GM12878 (cell line): ENCODE data around the gene TPT1. TPM values are rescaled to one million over a fixed set of nuclear protein-coding genes. Genes with fewer than 3 reads are reported as not detected.
"Not testable (repeated sequence)": the region's sequence is repeated elsewhere in the genome, so short reads cannot be mapped to it uniquely, and the experiment has no call there.

Source experiments
- ATAC-seq: fragments of 200-7000 bp; cut with Tn5 transposase; 3 replicates; pipeline ENCODE4 v1.9.1; 2020; ENCODE audit warnings: mild to moderate bottlenecking, moderate library complexity
- BruUV-seq: library from RNA; stranded (reverse); fragments of 400-500 nt; replicated peaks from 2 replicates; lab custom pipeline; 2021; lab: Mats Ljungman, UMichigan
- CTCF ChIA-PET: fragments of 300-600 bp; sonication (Branson Sonifier 250); formaldehyde crosslinking; extraction: SDS; loops from one replicate; lab custom pipeline; 2021; ENCODE audit warnings: inconsistent platforms; lab: Yijun Ruan, JAX
- POLR2A ChIA-PET: fragments of 350-600 bp; formaldehyde crosslinking; extraction: SDS; loops from one replicate; lab custom pipeline; 2021; ENCODE audit warnings: inconsistent platforms; lab: Charles Lee
- RAD21 ChIA-PET: fragments of 300-600 bp; sonication (Branson Sonifier 250); formaldehyde crosslinking; loops from one replicate; lab custom pipeline; 2023; ENCODE audit warnings: antibody characterized with exemption; ENCODE audit not compliant: unreplicated experiment; lab: Charles Lee
- SMC1A ChIA-PET: fragments of 300-600 bp; sonication (Branson Sonifier 250); formaldehyde crosslinking; loops from one replicate; lab custom pipeline; 2023; ENCODE audit not compliant: unreplicated experiment, uncharacterized antibody; lab: Charles Lee
- DNase-seq: peaks from one replicate; pipeline ENCODE4 v3.0.0-alpha.2; 2011; ENCODE audit warnings: low read depth, low spot score
- FAIRE-seq: peaks from 3 replicates; lab custom pipeline; 2011; peaks lifted over from hg19 to GRCh38; lab: Jason Lieb, UNC
- H2AFZ ChIP-seq: 2 replicates; pipeline ENCODE4 v1.6.0; 2011; ENCODE audit warnings: low read depth, low read length, control low read depth; ENCODE audit not compliant: control insufficient read depth
- H3K27ac ChIP-seq: 2 replicates; pipeline ENCODE4 v1.5.1; 2011; ENCODE audit warnings: control low read depth; ENCODE audit not compliant: control insufficient read depth, insufficient read depth
- H3K27me3 ChIP-seq, 2 experiments: replicated peaks in 1 of 2; 2 replicates each; pipeline versions ENCODE4 v1.6.0 to v1.6.1; 2011; ENCODE audit warnings: low read length in 1 of 2; ENCODE audit not compliant: control insufficient read depth in 2 of 2, insufficient read depth in 2 of 2
- H3K36me3 ChIP-seq, 2 experiments: 2 replicates each; pipeline ENCODE4 v1.5.1; 2011; ENCODE audit warnings: low read length in 1 of 2; ENCODE audit not compliant: control insufficient read depth in 2 of 2, insufficient read depth in 2 of 2
- H3K4me1 ChIP-seq: 2 replicates; pipeline ENCODE4 v1.6.1; 2011; ENCODE audit warnings: mild to moderate bottlenecking, low read length, moderate library complexity, mixed read lengths; ENCODE audit not compliant: control insufficient read depth, insufficient read depth
- H3K4me2 ChIP-seq: 2 replicates; pipeline ENCODE4 v1.6.0; 2011; ENCODE audit warnings: control low read depth; ENCODE audit not compliant: control insufficient read depth, insufficient read depth
- H3K4me3 ChIP-seq: fragments of 200-600 bp; sonication (generic); 2 replicates; pipeline ENCODE4 v1.5.1; 2016
- H3K79me2 ChIP-seq: 2 replicates; pipeline ENCODE4 v1.6.0; 2011; ENCODE audit warnings: low read length; ENCODE audit not compliant: control insufficient read depth, insufficient read depth
- H3K9ac ChIP-seq: 2 replicates; pipeline ENCODE4 v1.8.0; 2011; ENCODE audit warnings: low read length, control low read depth, mixed read lengths; ENCODE audit not compliant: control insufficient read depth, insufficient read depth
- H3K9me3 ChIP-seq: replicated peaks from 3 replicates; pipeline ENCODE4 v1.5.1; 2011; ENCODE audit warnings: mild to moderate bottlenecking, low read length; ENCODE audit not compliant: control insufficient read depth, insufficient read depth
- H4K20me1 ChIP-seq: 2 replicates; pipeline ENCODE4 v1.6.0; 2011; ENCODE audit not compliant: control insufficient read depth, insufficient read depth
- BACH1 ChIP-seq: fragments of 450-650 bp; IDR thresholded peaks from 2 replicates; pipeline ENCODE4 v1.6.1; 2017; ENCODE audit warnings: mild to moderate bottlenecking, borderline replicate concordance
- BCL3 ChIP-seq: IDR thresholded peaks from 2 replicates; pipeline ENCODE4 v1.6.1; 2011; ENCODE audit warnings: borderline replicate concordance, low read depth, mild to moderate bottlenecking, moderate library complexity, low read length; ENCODE audit not compliant: insufficient read depth, poor library complexity, severe bottlenecking
- CBX5 ChIP-seq: sonication (generic); IDR thresholded peaks from 2 replicates; pipeline ENCODE4 v1.6.1; 2016; ENCODE audit warnings: low read depth, moderate library complexity, mild to moderate bottlenecking, inconsistent platforms
- ESRRA ChIP-seq: IDR thresholded peaks from 2 replicates; pipeline ENCODE4 v1.6.1; 2012; ENCODE audit warnings: mild to moderate bottlenecking, low read length, improper control_type of control experiment
- FOS ChIP-seq: IDR thresholded peaks from 3 replicates; pipeline ENCODE4 v1.6.1; 2011; ENCODE audit warnings: borderline replicate concordance; ENCODE audit not compliant: insufficient read length; ENCODE audit errors: extremely low read depth
- FOXK2 ChIP-seq: fragments of 450-650 bp; IDR thresholded peaks from 2 replicates; pipeline ENCODE4 v1.6.1; 2017; ENCODE audit warnings: mild to moderate bottlenecking, moderate library complexity
- HDAC6 ChIP-seq: fragments of 200-600 bp; sonication (generic); IDR thresholded peaks from one replicate; pipeline ENCODE4 v1.8.0; 2017; ENCODE audit warnings: antibody characterized with exemption; ENCODE audit not compliant: unreplicated experiment
- IRF3 ChIP-seq: fragments of 450-650 bp; IDR thresholded peaks from 2 replicates; pipeline ENCODE4 v1.6.1; 2014; ENCODE audit warnings: mild to moderate bottlenecking
- IRF4 ChIP-seq: IDR thresholded peaks from 2 replicates; pipeline ENCODE4 v1.6.1; 2011; ENCODE audit warnings: low read depth, low read length
- MAX ChIP-seq: IDR thresholded peaks from 2 replicates; pipeline ENCODE4 v1.6.1; 2012; ENCODE audit warnings: low read depth, low read length, improper control_type of control experiment
- NBN ChIP-seq: fragments of 450-650 bp; IDR thresholded peaks from 2 replicates; pipeline ENCODE4 v1.6.1; 2016
- NFYA ChIP-seq: IDR thresholded peaks from 2 replicates; pipeline ENCODE4 v1.6.1; 2011; ENCODE audit warnings: low read depth, mild to moderate bottlenecking, low read length, improper control_type of control experiment, borderline replicate concordance
- NR2F1 ChIP-seq: fragments of 450-650 bp; conservative IDR thresholded peaks from 2 replicates; pipeline ENCODE4 v1.6.1; 2017; ENCODE audit warnings: mild to moderate bottlenecking
- RBBP5 ChIP-seq: fragments of 200-600 bp; sonication (generic); conservative IDR thresholded peaks from 2 replicates; pipeline ENCODE4 v1.6.1; 2016
- SMARCA5 ChIP-seq: fragments of 450-650 bp; IDR thresholded peaks from 2 replicates; pipeline ENCODE4 v1.6.1; 2017; ENCODE audit warnings: mild to moderate bottlenecking
- ZNF274 ChIP-seq: IDR thresholded peaks from one replicate; pipeline ENCODE4 v1.8.0; 2011; ENCODE audit not compliant: insufficient read length, insufficient read depth
- WGBS: methylation state at CpG from one replicate; pipeline ENCODE4 v1.1.6; 2016; ENCODE audit warnings: low lambda C conversion rate; ENCODE audit not compliant: insufficient replicate concordance, insufficient coverage; ENCODE audit errors: missing lambda C conversion rate; 5-methylcytosine and 5-hydroxymethylcytosine counted together
- in situ Hi-C: fragments of 300-500 bp; cut with MboI; formaldehyde crosslinking; loops from 9 replicates; pipeline ENCODE4 v1.14.3; 2018; ENCODE audit warnings: mixed read lengths
- intact Hi-C: fragments of 100-400 bp; cut with micrococcal nuclease; formaldehyde crosslinking; loops from one replicate; pipeline ENCODE4 v1.14.2; 2022; ENCODE audit not compliant: unreplicated experiment
- polyA plus RNA-seq, 11 experiments: library from polyadenylated mRNA; depleted of rRNA in 4 of 11; unstranded in 6 of 11; stranded (reverse) in 5 of 11; fragments of >200 nt; fragmentation: Nextera tagmentation in 4 of 11; fragmentation: Illumina TruSeq in 1 of 11; extraction: Ambion mirVana in 4 of 11; extraction: Trizol in 1 of 11; gene quantifications; 1 replicate in 1 of 11; 2 replicates in 10 of 11; pipeline versions ENCODE4 v1.2.1 to v1.2.3, GENCODE V29; 2011 to 2016; ENCODE audit warnings: inconsistent platforms in 2 of 11, missing spikeins in 2 of 11, low read depth in 1 of 11
- total RNA-seq, 4 experiments: library from RNA; depleted of rRNA in 3 of 4; stranded (reverse); fragments of >200 nt in 3 of 4; fragmentation: Illumina TruSeq in 1 of 4; extraction: Trizol in 1 of 4; gene quantifications; 2 replicates each; pipeline versions ENCODE4 v1.2.1 to v1.2.3, GENCODE V29; 2013 to 2021

The TPT1 gene
- total and polyA plus RNA-seq, 10 of the 15 experiments (the other 5 are each of a cell fraction or from before 2014, with no cell fraction given) = 1,038 to 5,925 (median 2,336) TPM

- Histone ChIP-seq H4K20me1 (no peaks in the 10 kb centered on the region), H3K4me3 (no peak overlapping the region), H3K4me1 (peaks cover 8% of the 10 kb centered on the region), H3K9me3 (no peaks in the 10 kb centered on the region), H3K27me3 (no peaks in the 10 kb centered on the region), H3K36me3 (peaks cover 0 to 11% of the 10 kb centered on the region in 2 experiments; a peak in 1 of 4 replicates), H2AFZ (no peak overlapping the region), H3K27ac (no peak overlapping the region), H3K4me2 (no peak overlapping the region)
- no TSS peak for BruUV-seq
- ChIA-PET CTCF (interaction anchor here (0.6 to 0.7 kb wide), 2 partner anchors 8 to 438 kb away, joined by 3 read pairs; no protein-coding TSS in a partner anchor), SMC1A (no interaction called here), POLR2A (interaction anchor here (1.3 kb wide), 1 partner anchor 8 kb away, joined by 4 read pairs; no protein-coding TSS in a partner anchor), RAD21 (interaction anchor here (0.7 kb wide), 1 partner anchor 445 kb away, joined by 3 read pairs; no protein-coding TSS in a partner anchor)
- 46% methylated on average over 2 of the region's 2 CpGs for WGBS
- ATAC-seq = no peak
- in situ Hi-C loops (no loop called here), intact Hi-C loops (no loop called here)
- FAIRE-seq = no peak
- TF ChIP-seq HDAC6 = no peak
- TF ChIP-seq ESRRA = no peak
- no peak for TF ChIP-seq CBX5
- no peak for TF ChIP-seq FOXK2
- no peak for TF ChIP-seq ZNF274
- no peak for TF ChIP-seq RBBP5
- no peak for TF ChIP-seq NBN
- no peak for TF ChIP-seq IRF4
- no peak for TF ChIP-seq IRF3
- TF ChIP-seq MAX = no peak
- TF ChIP-seq BACH1 = no peak
- no peak for TF ChIP-seq NR2F1
- TF ChIP-seq FOS = no peak
- no peak for TF ChIP-seq SMARCA5
- TF ChIP-seq BCL3 = no peak
- no peak for TF ChIP-seq NFYA
- TF ChIP-seq, all 136 proteins: peak for 0
- Histone ChIP-seq H3K9ac (no peak overlapping the region), H3K79me2 (no peaks in the 10 kb centered on the region)
- no peak for DNase-seq
Observed at GRCh38 chr13:45349438-45349837, 8.5 kb upstream of the TPT1 start.

GRCh38 chr13:45344064-45344463, 3.1 kb upstream of the TPT1 start:
- ChIA-PET SMC1A (interaction anchor here (0.8 kb wide), 1 partner anchor 27 kb away, joined by 3 read pairs; no protein-coding TSS in a partner anchor), POLR2A (interaction anchor here (1.1 kb wide), 1 partner anchor 23 kb away, joined by 4 read pairs; no protein-coding TSS in a partner anchor)
- H3K27ac ChIP-seq, DNase-seq, in situ Hi-C loops, FAIRE-seq, H3K4me3 ChIP-seq, H3K4me2 ChIP-seq, H3K27me3 ChIP-seq, RAD21 ChIA-PET, H3K9me3 ChIP-seq, H3K4me1 ChIP-seq, intact Hi-C loops, ATAC-seq, CTCF ChIA-PET, H3K9ac ChIP-seq, H4K20me1 ChIP-seq, H2AFZ ChIP-seq, BruUV-seq: not testable (repeated sequence)
- peaks cover 35% of the 10 kb centered on the region for H3K79me2 ChIP-seq
- H3K36me3 ChIP-seq = peaks cover 0 to 12% of the 10 kb centered on the region in 2 experiments; a peak in 1 of 4 replicates
- WGBS = 95% methylated on average over 8 of the region's 8 CpGs
